GM19372 (cell line): ENCODE data around the gene TUT4.
A peak's percentile ranks its signal among the peaks of the same experiment; 100 is the strongest.
"Not testable (repeated sequence)": the region's sequence is repeated elsewhere in the genome, so short reads cannot be mapped to it uniquely, and the experiment has no call there.

Experiments used
- ATAC-seq: cut with Tn5 transposase; IDR thresholded peaks from one replicate; pipeline ENCODE4 v1.9.1; 2021; ENCODE audit warnings: mild to moderate bottlenecking, low read depth, moderate library complexity; ENCODE audit not compliant: unreplicated experiment

Gene TUT4

GRCh38 chr1:52552505-52553361 lies at the start of gene TUT4:
Gene TUT4, minus strand, starts transcription at chr1:52553092. Its CDS starts 26,812 bp downstream, at chr1:52526280.
- ATAC-seq: peak; percentile 50

- ATAC-seq: no peak
Measured at GRCh38 chr1:52601991-52602855, 49.3 kb upstream of the TUT4 start, which contains the start of gene GPX7. Gene GPX7, plus strand, starts transcription at chr1:52602371. Its CDS starts 39 bp downstream, at chr1:52602410.

- no peak for ATAC-seq
Measured at GRCh38 chr1:52601519-52601918, 48.6 kb upstream of the TUT4 start.

GRCh38 chr1:52600533-52601179 lies 47.8 kb upstream of the TUT4 start:
- no peak for ATAC-seq

- ATAC-seq: no peak
Measured at GRCh38 chr1:52599236-52599635, 46.3 kb upstream of the TUT4 start.

GRCh38 chr1:52598729-52599128 lies 45.8 kb upstream of the TUT4 start:
- no peak for ATAC-seq

GRCh38 chr1:52597912-52598311 lies 45.0 kb upstream of the TUT4 start:
- no peak for ATAC-seq

GRCh38 chr1:52595061-52595460 lies 42.2 kb upstream of the TUT4 start:
- no peak for ATAC-seq

- no peak for ATAC-seq
Measured at GRCh38 chr1:52593495-52593894, 40.6 kb upstream of the TUT4 start.

- no peak for ATAC-seq
Measured at GRCh38 chr1:52592637-52593323, 39.9 kb upstream of the TUT4 start.

GRCh38 chr1:52590266-52590665 lies 37.4 kb upstream of the TUT4 start:
- no peak for ATAC-seq

- no peak for ATAC-seq
Measured at GRCh38 chr1:52588535-52588934, 35.6 kb upstream of the TUT4 start.

- ATAC-seq: no peak
Measured at GRCh38 chr1:52588027-52588426, 35.1 kb upstream of the TUT4 start.

- no peak for ATAC-seq
Measured at GRCh38 chr1:52585474-52585873, 32.6 kb upstream of the TUT4 start.

GRCh38 chr1:52582116-52582696 lies 29.3 kb upstream of the TUT4 start:
- ATAC-seq: no peak

- ATAC-seq: no peak
Measured at GRCh38 chr1:52580283-52580682, 27.4 kb upstream of the TUT4 start.

- no peak for ATAC-seq
Measured at GRCh38 chr1:52579415-52579814, 26.5 kb upstream of the TUT4 start.

- not testable (repeated sequence) for ATAC-seq
Measured at GRCh38 chr1:52578066-52578465, 25.2 kb upstream of the TUT4 start.

- no peak for ATAC-seq
Measured at GRCh38 chr1:52576074-52576473, 23.2 kb upstream of the TUT4 start.

- no peak for ATAC-seq
Measured at GRCh38 chr1:52574594-52574993, 21.7 kb upstream of the TUT4 start.
